Ovary (tissue), 10 donors: ENCODE data around the gene GCC1. TPM values are rescaled to one million over a fixed set of nuclear protein-coding genes. Genes with fewer than 3 reads are reported as not detected.

ENCODE experiments used
- DNase-seq, 5 donors: peaks; one replicate each; pipeline ENCODE4 v3.0.0-alpha.2; 2019 to 2020
- H3K27ac ChIP-seq, 2 donors: fragments of 200-600 bp; one replicate each; pipeline versions ENCODE4 v1.5.1 to v1.8.0; 2019 to 2022
- H3K27me3 ChIP-seq: fragments of 200-600 bp; one replicate; pipeline ENCODE4 v1.8.0; 2022
- H3K36me3 ChIP-seq: fragments of 200-600 bp; sonication (generic); one replicate; pipeline ENCODE4 v1.5.1; 2019
- H3K4me1 ChIP-seq: one replicate; pipeline ENCODE4 v1.8.1; 2013; ENCODE audit warnings: mild to moderate bottlenecking, moderate library complexity; ENCODE audit not compliant: insufficient read depth
- H3K4me3 ChIP-seq: fragments of 200-600 bp; sonication (generic); one replicate; pipeline ENCODE4 v1.5.1; 2017
- H3K9me3 ChIP-seq, 2 donors: fragments of 200-600 bp in 1 of 2; sonication (generic) in 1 of 2; one replicate each; pipeline versions ENCODE4 v1.5.1 to v1.8.1; 2013 to 2019; ENCODE audit warnings: mild to moderate bottlenecking in 1 of 2, moderate library complexity in 1 of 2
- CTCF ChIP-seq, 3 donors: fragments of 450-650 bp in 2 of 3; fragments of 200-600 bp in 1 of 3; IDR thresholded peaks; one replicate each; pipeline versions ENCODE4 v1.5.1 to v1.8.0; 2016 to 2022; ENCODE audit warnings: antibody characterized with exemption in 3 of 3, mild to moderate bottlenecking in 1 of 3
- EP300 ChIP-seq: sonication (generic); formaldehyde crosslinking; IDR thresholded peaks from one replicate; pipeline ENCODE4 v1.6.1; 2017; ENCODE audit warnings: antibody characterized with exemption
- POLR2A ChIP-seq: fragments of 450-650 bp; IDR thresholded peaks from one replicate; pipeline ENCODE4 v1.6.1; 2017; ENCODE audit warnings: antibody characterized with exemption, mild to moderate bottlenecking, moderate library complexity
- WGBS, 3 donors: extraction: QIAGEN DNeasy Blood & Tissue Kit in 1 of 3; methylation state at CpG; one replicate each; pipeline versions ENCODE4 v1.1.5 to v1.1.7; 2013 to 2017; 5-methylcytosine and 5-hydroxymethylcytosine counted together
- intact Hi-C, 4 donors: fragments of 100-400 bp; cut with DNase I; formaldehyde crosslinking; loops; one replicate each; pipeline versions ENCODE4 v1.11.0 to v1.15.1; 2022 to 2023
- long read RNA-seq, 3 donors: library from polyadenylated mRNA in 2 of 3; unstranded in 2 of 3; transcript quantifications; one replicate each; pipeline ENCODE4 v2.0.0 and lab custom pipeline, GENCODE V29; 2021 to 2026
- polyA plus RNA-seq, 2 donors: library from polyadenylated mRNA; stranded (reverse); fragments of 200-250 nt in 1 of 2; fragments of 350-450 nt in 1 of 2; fragmentation: Illumina TruSeq in 1 of 2; extraction: RNeasy Lipid Tissue Mini Kit (QIAGEN cat#74804) in 1 of 2; gene quantifications; one replicate each; pipeline ENCODE4 v1.2.3, GENCODE V29; 2013 to 2014
- total RNA-seq, 7 donors: library from RNA; depleted of rRNA in 2 of 7; stranded (reverse); fragments of >200 nt in 2 of 7; fragmentation: NEBNext Ultra II Directional in 3 of 7; extraction: Animal tissue kit (Norgen Biotek cat#: 25700) in 3 of 7; gene quantifications; one replicate each; pipeline versions ENCODE4 v1.1.0 to v1.2.4, GENCODE V29; 2016 to 2023
- donor health status: DM: no; HTN: no; CAD: no; lungs with moderate emphysema.
- donor health status: DM: no; HTN: no; CAD: no.
- donor health status: Bipolar disorder and iron deficiency.
- donor health status: DM: yes; HTN: yes; CAD: no.
- donor health status: DM: no; HTN: no; CAD: no.
- donor health status: DM: yes; HTN: yes; CAD: no.

GCC1 gene, protein sequence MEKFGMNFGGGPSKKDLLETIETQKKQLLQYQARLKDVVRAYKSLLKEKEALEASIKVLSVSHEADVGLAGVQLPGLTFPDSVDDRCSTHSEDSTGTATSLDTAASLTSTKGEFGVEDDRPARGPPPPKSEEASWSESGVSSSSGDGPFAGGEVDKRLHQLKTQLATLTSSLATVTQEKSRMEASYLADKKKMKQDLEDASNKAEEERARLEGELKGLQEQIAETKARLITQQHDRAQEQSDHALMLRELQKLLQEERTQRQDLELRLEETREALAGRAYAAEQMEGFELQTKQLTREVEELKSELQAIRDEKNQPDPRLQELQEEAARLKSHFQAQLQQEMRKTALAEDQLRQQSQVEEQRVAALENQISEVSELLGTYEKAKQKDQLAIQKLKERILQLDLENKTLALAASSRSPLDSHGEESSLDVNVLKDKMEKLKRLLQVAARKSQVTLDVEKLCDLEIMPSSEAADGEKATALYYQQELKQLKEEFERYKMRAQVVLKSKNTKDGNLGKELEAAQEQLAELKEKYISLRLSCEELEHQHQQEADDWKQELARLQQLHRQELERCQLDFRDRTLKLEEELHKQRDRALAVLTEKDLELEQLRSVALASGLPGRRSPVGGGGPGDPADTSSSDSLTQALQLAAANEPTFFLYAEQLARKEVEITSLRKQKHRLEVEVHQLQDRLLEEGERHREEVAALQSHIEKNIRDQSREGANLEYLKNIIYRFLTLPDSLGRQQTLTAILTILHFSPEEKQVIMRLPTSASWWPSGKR
- 10 to 100 TPM; 12.1 to 21.1 (median 16.0) TPM for total RNA-seq
- polyA plus RNA-seq = 10 to 100 TPM in 1 of 2 donors, 1 to 10 TPM in 1; 7.8 to 10.5 TPM
- long read RNA-seq, donor 1, full-length matches to known transcripts = 20 of 23 reads
- long read RNA-seq, donor 1, partial matches to known transcripts = 0 of 23 reads
- long read RNA-seq, donor 1, other reads (novel, unspliced or antisense) = 3 of 23 reads
- long read RNA-seq, donor 2, full-length matches to known transcripts = 2 of 2 reads
- long read RNA-seq, donor 2, partial matches to known transcripts = 0 of 2 reads
- long read RNA-seq, donor 2, other reads (novel, unspliced or antisense) = 0 of 2 reads
- long read RNA-seq, donor 3, full-length matches to known transcripts = 46 of 50 reads
- long read RNA-seq, donor 3, partial matches to known transcripts = 0 of 50 reads
- long read RNA-seq, donor 3, other reads (novel, unspliced or antisense) = 4 of 50 reads

- Histone ChIP-seq H3K4me3 (peak within 1 kb of the TSS; percentile 60), H3K36me3 (no peaks in the 10 kb centered on the region), H3K27ac (peak within 1 kb of the TSS; percentile 62 to 86), H3K4me1 (peaks cover 16% of the 10 kb centered on the region), H3K9me3 (no peaks in the 10 kb centered on the region), H3K27me3 (no peaks in the 10 kb centered on the region)
- no peak for TF ChIP-seq EP300
- TF ChIP-seq CTCF (IDR thresholded peaks at IDR 0.05) = no peak
- TF ChIP-seq POLR2A = peak; percentile 88
- intact Hi-C loops = loop anchor here (5.0 to 10.0 kb wide), 4 partner anchors 67 to 193 kb away; partner anchors contain the start of genes SND1 (in 3 of the 4) and ZNF800 (in 2 of the 4)
- WGBS, 3 donors = 1 to 3% (median 2%) methylated on average over 66 to 78 of the region's 78 CpGs
- DNase-seq = peak; percentile 92 to 99 (median 96)
Observed at GRCh38 chr7:127585044-127585953, at the start of gene GCC1. TSS of gene GCC1 (minus strand) at chr7:127585596. CDS start at chr7:127585182, 414 bp downstream.

DNA sequence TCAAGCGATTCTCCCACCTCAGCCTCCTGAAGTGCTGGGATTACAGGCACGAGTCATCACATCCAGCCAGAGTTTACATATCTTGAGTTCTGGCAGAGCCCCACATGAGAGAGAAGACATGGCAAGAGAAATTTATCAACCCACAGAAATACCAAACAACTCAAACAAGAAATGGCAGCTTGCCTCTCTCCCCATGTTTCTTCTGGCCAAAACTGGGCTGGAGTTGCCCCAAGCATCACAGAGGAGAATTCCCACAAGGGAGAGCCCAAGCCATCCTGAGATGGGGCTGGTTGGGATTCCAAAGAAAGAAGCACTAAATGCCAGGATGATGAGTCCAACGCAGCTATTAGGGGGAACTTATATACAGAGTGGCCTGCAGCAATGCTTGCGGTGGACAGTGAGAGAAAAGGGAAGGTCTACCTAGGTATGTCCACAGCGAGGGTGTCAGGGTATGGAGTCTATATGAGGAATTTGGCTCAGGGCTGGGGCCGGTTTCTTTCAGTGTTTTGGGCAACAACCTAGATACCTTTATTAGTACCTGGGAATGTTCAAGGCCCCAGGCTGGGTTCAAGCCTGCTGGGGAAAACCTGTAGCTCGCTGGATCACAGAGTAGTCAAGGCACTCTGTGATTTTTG lies 47.0 kb upstream of the GCC1 start:
- TF ChIP-seq EP300 (no peak), CTCF (IDR thresholded peaks at IDR 0.05) (no peak), POLR2A (no peak)
- intact Hi-C loops = no loop called here
- Histone ChIP-seq H3K36me3 (no peaks in the 10 kb centered on the region), H3K27ac (no peak overlapping the region), H3K27me3 (no peaks in the 10 kb centered on the region), H3K4me3 (no peak overlapping the region), H3K4me1 (no peaks in the 10 kb centered on the region), H3K9me3 (no peaks in the 10 kb centered on the region)
- 67 to 81% (median 78%) methylated on average over 7 of the region's 7 CpGs for WGBS, 3 donors
- no peak for DNase-seq

DNA sequence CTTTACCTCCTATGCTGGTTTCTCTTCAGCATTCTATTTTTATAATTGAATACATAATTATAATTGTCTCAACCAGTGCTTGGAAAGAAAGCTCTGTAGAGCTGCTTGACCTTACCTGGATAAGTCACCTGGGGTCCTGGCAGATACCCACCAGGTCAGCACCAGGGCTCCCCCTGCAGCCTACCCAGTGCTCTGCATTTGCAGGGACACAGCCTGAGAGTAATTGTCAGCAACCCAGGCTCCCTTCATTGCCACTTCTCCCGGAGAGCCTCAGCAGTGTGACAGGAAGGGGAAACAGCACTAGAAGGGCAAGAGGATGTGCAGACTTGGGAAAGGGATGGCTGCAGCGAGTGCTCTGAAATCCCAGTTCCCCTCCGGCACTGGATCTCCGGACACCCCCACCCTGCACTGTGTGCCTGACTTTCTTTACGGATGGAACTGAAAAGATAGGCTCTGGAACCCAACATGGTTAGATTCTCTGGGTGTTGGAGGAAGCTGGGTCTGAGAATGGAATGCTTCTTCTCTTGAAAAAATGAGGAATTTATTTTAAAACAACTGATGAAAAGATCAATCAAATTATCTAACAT lies 44.0 kb upstream of the GCC1 start:
- Histone ChIP-seq H3K36me3 (no peaks in the 10 kb centered on the region), H3K4me1 (no peaks in the 10 kb centered on the region), H3K9me3 (no peaks in the 10 kb centered on the region), H3K27me3 (no peaks in the 10 kb centered on the region), H3K27ac (no peak overlapping the region), H3K4me3 (no peak overlapping the region)
- TF ChIP-seq EP300 (no peak), POLR2A (no peak), CTCF (IDR thresholded peaks at IDR 0.05) (no peak)
- no peak for DNase-seq
- intact Hi-C loops = no loop called here
- WGBS, 3 donors = 19 to 22% (median 19%) methylated on average over 5 of the region's 5 CpGs
